GM12875 (cell line): ENCODE measurements around the gene TWF2.

Source experiments
- H3K4me3 ChIP-seq: one replicate; pipeline ENCODE4 v1.5.1; 2011; ENCODE audit warnings: low read depth, low read length, control low read depth
- CTCF ChIP-seq: IDR thresholded peaks from 2 replicates; pipeline ENCODE4 v1.5.1; 2011; ENCODE audit warnings: low read depth, mild to moderate bottlenecking, control low read depth, inconsistent platforms, low read length, moderate library complexity, borderline replicate concordance; ENCODE audit not compliant: insufficient read depth

TWF2 gene

GRCh38 chr3:52195291-52195597, 43.7 kb downstream of the TWF2 start:
- H3K4me3 ChIP-seq, result no peak overlapping the region
- no peak for TF ChIP-seq CTCF

- no peak for TF ChIP-seq CTCF
- no peak overlapping the region for H3K4me3 ChIP-seq
Observed at GRCh38 chr3:52194485-52195290, 44.3 kb downstream of the TWF2 start.

GRCh38 chr3:52193065-52193464, 45.9 kb downstream of the TWF2 start:
- H3K4me3 ChIP-seq, result no peak overlapping the region
- no peak for TF ChIP-seq CTCF

GRCh38 chr3:52191663-52192062, 47.3 kb downstream of the TWF2 start:
- H3K4me3 ChIP-seq, result no peak overlapping the region
- no peak for TF ChIP-seq CTCF

- TF ChIP-seq CTCF, result no peak
- no peak overlapping the region for H3K4me3 ChIP-seq
Observed at GRCh38 chr3:52190294-52191074, 48.5 kb downstream of the TWF2 start.

GRCh38 chr3:52188556-52188955, 50.4 kb downstream of the TWF2 start:
- TF ChIP-seq CTCF, result no peak
- H3K4me3 ChIP-seq, result no peak overlapping the region

GRCh38 chr3:52186729-52187128, 52.2 kb downstream of the TWF2 start:
- no peak for TF ChIP-seq CTCF
- no peak overlapping the region for H3K4me3 ChIP-seq
